GM21786 (cell line): ENCODE measurements around the gene PRDX2.

Experiments
- ATAC-seq: cut with Tn5 transposase; IDR thresholded peaks from one replicate; pipeline ENCODE4 v1.9.1; 2021; ENCODE audit not compliant: unreplicated experiment

Gene PRDX2

DNA sequence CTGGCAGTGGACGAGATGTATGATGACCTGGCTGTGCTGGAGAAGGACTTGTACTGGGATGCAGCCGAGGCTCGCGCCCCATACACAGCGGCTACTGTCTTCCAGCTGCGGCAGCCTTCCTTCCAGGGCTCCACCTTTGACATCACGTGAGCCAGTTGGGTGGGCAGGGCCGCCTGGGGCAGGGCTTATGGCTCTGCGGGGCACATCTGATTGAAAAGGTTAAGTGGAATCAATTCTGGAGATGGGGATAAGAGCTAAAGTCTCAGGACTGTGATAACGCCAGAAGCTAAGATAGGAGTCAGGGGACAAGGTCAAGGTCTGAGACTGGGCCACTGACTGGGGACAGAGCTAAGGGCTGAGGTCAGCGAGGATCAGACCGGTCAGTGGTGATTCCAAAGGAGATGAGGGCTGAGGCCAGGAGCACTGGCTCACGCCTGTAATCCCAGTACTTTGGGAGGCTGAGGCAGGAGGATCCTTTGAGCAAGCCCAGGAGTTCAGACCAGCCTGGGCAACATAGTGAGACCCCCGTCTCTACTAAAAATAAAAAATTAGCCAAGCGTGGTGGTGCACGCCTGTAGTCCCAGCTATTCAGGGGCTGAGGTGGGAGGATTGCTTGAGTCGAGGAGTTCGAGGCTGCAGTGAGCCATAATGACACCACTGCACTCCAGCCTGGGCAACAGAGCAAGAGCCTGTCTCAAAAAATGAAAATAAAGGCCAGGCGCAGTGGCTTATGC is 45.3 kb downstream of the PRDX2 start:
- no peak for ATAC-seq

DNA sequence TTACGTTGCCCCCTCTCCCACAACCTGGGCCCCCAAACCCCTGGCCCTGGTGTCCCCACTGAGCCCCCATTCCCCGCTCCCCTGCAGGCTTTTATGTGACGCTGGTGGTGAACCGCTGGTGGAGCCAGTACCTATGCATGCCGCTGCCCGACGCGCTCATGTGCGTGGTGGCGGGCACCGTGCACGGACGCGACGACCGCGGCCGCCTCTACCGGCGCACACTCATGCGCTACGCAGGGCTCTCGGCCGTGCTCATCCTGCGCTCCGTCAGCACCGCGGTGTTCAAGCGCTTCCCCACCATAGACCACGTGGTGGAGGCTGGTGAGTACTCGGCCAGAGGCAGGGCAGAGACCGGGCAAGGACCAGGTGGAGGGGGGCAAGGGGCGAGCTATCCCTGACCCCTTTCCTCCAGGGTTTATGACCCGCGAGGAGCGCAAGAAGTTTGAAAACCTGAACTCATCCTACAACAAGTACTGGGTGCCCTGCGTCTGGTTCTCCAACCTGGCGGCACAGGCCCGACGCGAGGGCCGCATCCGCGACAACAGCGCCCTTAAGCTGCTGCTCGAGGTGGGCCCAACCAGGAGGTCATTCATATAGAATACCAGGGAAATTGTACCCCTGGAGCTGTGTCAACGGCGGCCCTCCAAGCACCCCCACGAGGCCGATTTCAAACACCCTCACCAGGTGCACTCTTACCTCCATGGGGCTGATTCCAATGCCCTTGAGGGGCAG is 47.0 kb downstream of the PRDX2 start:
- ATAC-seq: no peak

GRCh38 chr19:12752056-12752781 is 49.4 kb downstream of the PRDX2 start:
- no peak for ATAC-seq

DNA sequence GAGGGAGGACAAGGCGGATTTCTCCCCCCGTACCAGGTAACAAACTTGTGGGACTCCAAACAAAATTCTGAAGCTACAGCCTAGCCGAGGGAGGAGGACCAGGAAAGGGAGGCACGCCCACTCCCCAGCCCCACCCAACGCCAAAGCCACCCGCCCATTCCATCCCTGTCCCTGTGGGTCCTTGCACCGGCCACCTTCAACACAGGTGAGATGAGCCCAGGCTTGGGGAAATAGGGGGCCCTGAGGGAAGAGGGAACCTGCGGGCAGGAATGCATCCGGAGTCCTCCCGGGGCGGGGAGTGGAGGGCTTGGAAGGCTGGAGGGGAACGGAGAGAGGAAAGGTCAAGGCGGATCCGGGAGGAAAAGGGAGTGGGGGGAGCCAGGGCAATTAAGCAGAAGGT is 50.0 kb downstream of the PRDX2 start, which contains the start of gene BEST2:
TSS of gene BEST2 (plus strand) at position 157 of the 400 bp plus-strand sequence. CDS start 802 bp downstream, outside the sequence.
- ATAC-seq: no peak

GRCh38 chr19:12750851-12751250 is 50.7 kb downstream of the PRDX2 start:
- ATAC-seq: no peak

- ATAC-seq: no peak
Measured at GRCh38 chr19:12749938-12750521, 51.6 kb downstream of the PRDX2 start.

DNA sequence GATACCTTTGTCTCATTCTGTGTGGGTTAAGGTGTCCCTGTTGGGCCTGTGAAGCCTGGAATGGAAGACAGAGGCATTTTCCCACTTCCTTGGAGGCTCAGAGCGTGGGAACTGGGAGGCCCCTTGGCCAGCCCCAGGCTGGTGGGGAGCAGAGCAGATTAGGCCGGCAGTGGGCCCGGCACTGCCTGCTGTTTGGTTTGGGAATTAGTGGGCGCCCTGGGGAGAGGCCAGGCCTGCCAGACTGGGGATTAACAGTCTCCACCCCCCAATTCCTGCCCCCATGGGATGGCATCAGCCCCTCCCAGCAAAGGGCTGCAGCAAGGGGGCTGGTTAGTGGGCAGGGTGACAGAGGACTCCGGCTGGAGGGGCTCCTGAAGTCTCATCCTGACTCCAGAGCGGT is 53.1 kb downstream of the PRDX2 start:
- ATAC-seq: no peak
